Fibroblast of the aortic adventitia (primary cell): ENCODE measurements around the gene SLU7. TPM values are rescaled to one million over a fixed set of nuclear protein-coding genes. Genes with fewer than 3 reads are reported as not detected.

ENCODE experiments used
- DNase-seq: peaks from one replicate; pipeline ENCODE4 v3.0.0-alpha.2; 2010; ENCODE audit warnings: low read depth
- H3K4me3 ChIP-seq: 2 replicates; pipeline ENCODE4 v1.5.1; 2011; ENCODE audit warnings: low read depth, mild to moderate bottlenecking, control low read depth, low read length, moderate library complexity
- CTCF ChIP-seq: IDR thresholded peaks from 2 replicates; pipeline ENCODE4 v1.5.1; 2011; ENCODE audit warnings: mild to moderate bottlenecking, low read length, control low read depth, inconsistent platforms; ENCODE audit not compliant: insufficient read depth
- total RNA-seq: library from RNA; depleted of rRNA; stranded (reverse); fragments of >200 nt; gene quantifications from 2 replicates; pipeline ENCODE4 v1.2.3, GENCODE V29; 2012; ENCODE audit warnings: low replicate concordance

Gene SLU7
- total RNA-seq, 1 donor, result 69.7 TPM

GRCh38 chr5:160378330-160378729 is 40.6 kb downstream of the SLU7 start:
- no peak for DNase-seq
- TF ChIP-seq CTCF, result no peak
- H3K4me3 ChIP-seq, result no peak overlapping the region

GRCh38 chr5:160377651-160378050 is 41.2 kb downstream of the SLU7 start:
- no peak for DNase-seq
- no peak for TF ChIP-seq CTCF
- H3K4me3 ChIP-seq, result no peak overlapping the region

GRCh38 chr5:160376416-160376815 is 42.5 kb downstream of the SLU7 start:
- TF ChIP-seq CTCF, result no peak
- DNase-seq, result no peak
- no peak overlapping the region for H3K4me3 ChIP-seq

GRCh38 chr5:160375701-160376100 is 43.2 kb downstream of the SLU7 start:
- no peak for DNase-seq
- no peak overlapping the region for H3K4me3 ChIP-seq
- TF ChIP-seq CTCF, result no peak

- H3K4me3 ChIP-seq, result no peak overlapping the region
- no peak for TF ChIP-seq CTCF
- DNase-seq, result no peak
Observed at GRCh38 chr5:160375166-160375565, 43.7 kb downstream of the SLU7 start.

GRCh38 chr5:160371294-160371693 is 47.6 kb downstream of the SLU7 start:
- TF ChIP-seq CTCF, result no peak
- DNase-seq, result no peak

GRCh38 chr5:160370713-160371034 is 48.2 kb downstream of the SLU7 start:
- H3K4me3 ChIP-seq, result peak overlapping the region; percentile 68
- DNase-seq, result no peak
- no peak for TF ChIP-seq CTCF

More at GRCh38 chr5:160371294-160371693, 47.6 kb downstream of the SLU7 start:
- H3K4me3 ChIP-seq, result no peak overlapping the region
